ENCODE results near the gene SLC2A9.
A peak's percentile ranks its signal among the peaks of the same experiment; 100 is the strongest.

The SLC2A9 gene

GRCh38 chr4:10018818-10019461 lies 2.4 kb downstream of the SLC2A9 start:
- DNase-seq: peak; percentile 94

- no peak for DNase-seq
Measured at GRCh38 chr4:10017037-10017893, 4.0 kb downstream of the SLC2A9 start.

- DNase-seq: no peak
Measured at GRCh38 chr4:10016169-10016568, 5.1 kb downstream of the SLC2A9 start.

- no peak for DNase-seq
Measured at GRCh38 chr4:10015140-10015753, 6.0 kb downstream of the SLC2A9 start.

- DNase-seq: peak; percentile 38
Measured at GRCh38 chr4:10013722-10014121, 7.6 kb downstream of the SLC2A9 start.

GRCh38 chr4:10011885-10012284 lies 9.4 kb downstream of the SLC2A9 start:
- no peak for DNase-seq

GRCh38 chr4:10011277-10011676 lies 10.0 kb downstream of the SLC2A9 start:
- no peak for DNase-seq

GRCh38 chr4:10009861-10010500 lies 11.3 kb downstream of the SLC2A9 start:
- no peak for DNase-seq

- no peak for DNase-seq
Measured at GRCh38 chr4:10008609-10009005, 12.7 kb downstream of the SLC2A9 start.

- DNase-seq: no peak
Measured at GRCh38 chr4:10007793-10008608, 13.3 kb downstream of the SLC2A9 start.

GRCh38 chr4:10007436-10007740 lies 13.9 kb downstream of the SLC2A9 start:
- DNase-seq: no peak

GRCh38 chr4:10006601-10007435 lies 14.5 kb downstream of the SLC2A9 start:
- DNase-seq: no peak

GRCh38 chr4:10006231-10006600 lies 15.1 kb downstream of the SLC2A9 start:
- no peak for DNase-seq

- no peak for DNase-seq
Measured at GRCh38 chr4:10005632-10006031, 15.7 kb downstream of the SLC2A9 start.

- DNase-seq: no peak
Measured at GRCh38 chr4:10003666-10004065, 17.6 kb downstream of the SLC2A9 start.

GRCh38 chr4:10002278-10002677 lies 19.0 kb downstream of the SLC2A9 start:
- no peak for DNase-seq

GRCh38 chr4:10001757-10002156 lies 19.5 kb downstream of the SLC2A9 start:
- DNase-seq: no peak

- no peak for DNase-seq
Measured at GRCh38 chr4:9999956-10000561, 21.2 kb downstream of the SLC2A9 start.

- no peak for DNase-seq
Measured at GRCh38 chr4:9997886-9998285, 23.4 kb downstream of the SLC2A9 start.

GRCh38 chr4:9996319-9997110 lies 24.8 kb downstream of the SLC2A9 start:
- no peak for DNase-seq

Data from activated naive CD4-positive, alpha-beta T cell treated with anti-CD3 and anti-CD28 coated beads, Interleukin-2, amount 50 U/mL, for 16 hours (primary cell).